GM12865 (cell line): ENCODE data around the gene GJB5.

ENCODE experiments used
- DNase-seq: peaks from one replicate; pipeline ENCODE4 v3.0.0; 2010; ENCODE audit warnings: low read depth
- H3K4me3 ChIP-seq: 2 replicates; pipeline ENCODE4 v1.5.1; 2011; ENCODE audit warnings: mild to moderate bottlenecking, low read depth, low read length, control low read depth
- CTCF ChIP-seq: IDR thresholded peaks from 2 replicates; pipeline ENCODE4 v1.5.1; 2011; ENCODE audit warnings: low read length, control low read depth, low read depth, inconsistent platforms; ENCODE audit not compliant: insufficient read depth; ENCODE audit errors: missing control alignments

Gene GJB5

GRCh38 chr1:34780528-34780927 lies 25.7 kb downstream of the GJB5 start:
- TF ChIP-seq CTCF: no peak
- DNase-seq: no peak
- no peak overlapping the region for H3K4me3 ChIP-seq

GRCh38 chr1:34781071-34781843 lies 26.4 kb downstream of the GJB5 start, which contains the start of gene GJB3:
Gene GJB3, plus strand, starts transcription at chr1:34781214. Its CDS starts 3,549 bp downstream, at chr1:34784763.
- DNase-seq: no peak
- no peak within 1 kb of the TSS for H3K4me3 ChIP-seq
- no peak for TF ChIP-seq CTCF

GRCh38 chr1:34781844-34782391 lies 27.1 kb downstream of the GJB5 start:
- DNase-seq: no peak
- no peak for TF ChIP-seq CTCF
- H3K4me3 ChIP-seq: no peak overlapping the region

- no peak for DNase-seq
- TF ChIP-seq CTCF: no peak
- H3K4me3 ChIP-seq: no peak overlapping the region
Observed at GRCh38 chr1:34784751-34785221, 29.9 kb downstream of the GJB5 start.

- no peak overlapping the region for H3K4me3 ChIP-seq
- DNase-seq: no peak
- TF ChIP-seq CTCF: no peak
Observed at GRCh38 chr1:34785231-34785874, 30.5 kb downstream of the GJB5 start.

- no peak for TF ChIP-seq CTCF
- no peak overlapping the region for H3K4me3 ChIP-seq
- DNase-seq: no peak
Observed at GRCh38 chr1:34785875-34786470, 31.1 kb downstream of the GJB5 start.
